ENCODE results near the gene SLC32A1.

The SLC32A1 gene

DNA sequence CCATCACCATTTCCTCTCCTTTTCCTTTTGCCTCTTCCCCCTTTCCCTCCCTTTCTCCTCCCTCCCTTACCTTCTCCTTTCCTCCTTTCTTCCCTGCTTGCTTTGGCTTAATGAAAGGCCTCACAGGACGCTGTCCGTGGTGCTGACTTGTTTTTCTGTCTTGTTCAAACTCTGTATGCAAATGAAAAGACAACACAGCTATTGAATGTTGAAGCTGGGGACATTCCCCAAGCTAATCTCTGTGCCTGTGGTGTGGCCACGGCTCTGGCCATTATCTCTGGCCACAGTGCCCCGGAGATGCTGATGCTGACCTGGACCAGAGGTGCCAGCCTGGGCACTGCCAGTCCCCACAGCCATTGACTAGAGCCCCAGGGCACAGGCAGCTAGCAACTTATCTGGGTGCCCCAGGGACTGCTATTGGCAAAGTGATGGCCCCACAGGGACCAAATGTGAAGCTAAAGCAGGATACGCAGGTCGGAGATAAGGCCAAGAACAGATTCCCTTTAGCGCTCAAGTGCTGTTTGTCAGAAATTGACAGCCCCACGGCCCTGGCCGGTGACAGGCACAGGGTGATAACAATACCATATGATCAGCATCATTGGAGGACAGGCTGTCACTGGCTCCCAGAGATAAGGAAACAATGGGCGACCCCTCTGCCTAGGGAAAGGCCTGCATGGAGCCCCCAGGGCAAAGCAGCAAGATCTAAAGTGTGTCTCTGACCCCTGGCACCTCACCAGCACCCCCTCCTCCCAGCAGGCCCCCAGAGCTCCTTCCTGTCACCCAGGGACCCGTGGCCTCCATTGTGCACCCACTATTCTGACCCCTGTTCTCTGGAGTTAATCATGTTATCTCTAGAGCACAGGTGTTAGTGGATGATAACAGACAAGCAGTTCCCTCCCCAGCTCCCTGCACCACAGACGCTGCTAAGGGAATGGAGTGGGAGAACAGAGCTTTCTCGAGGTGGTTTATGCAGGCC is 31.6 kb upstream of the SLC32A1 start:
- TF ChIP-seq, protein P1, sequence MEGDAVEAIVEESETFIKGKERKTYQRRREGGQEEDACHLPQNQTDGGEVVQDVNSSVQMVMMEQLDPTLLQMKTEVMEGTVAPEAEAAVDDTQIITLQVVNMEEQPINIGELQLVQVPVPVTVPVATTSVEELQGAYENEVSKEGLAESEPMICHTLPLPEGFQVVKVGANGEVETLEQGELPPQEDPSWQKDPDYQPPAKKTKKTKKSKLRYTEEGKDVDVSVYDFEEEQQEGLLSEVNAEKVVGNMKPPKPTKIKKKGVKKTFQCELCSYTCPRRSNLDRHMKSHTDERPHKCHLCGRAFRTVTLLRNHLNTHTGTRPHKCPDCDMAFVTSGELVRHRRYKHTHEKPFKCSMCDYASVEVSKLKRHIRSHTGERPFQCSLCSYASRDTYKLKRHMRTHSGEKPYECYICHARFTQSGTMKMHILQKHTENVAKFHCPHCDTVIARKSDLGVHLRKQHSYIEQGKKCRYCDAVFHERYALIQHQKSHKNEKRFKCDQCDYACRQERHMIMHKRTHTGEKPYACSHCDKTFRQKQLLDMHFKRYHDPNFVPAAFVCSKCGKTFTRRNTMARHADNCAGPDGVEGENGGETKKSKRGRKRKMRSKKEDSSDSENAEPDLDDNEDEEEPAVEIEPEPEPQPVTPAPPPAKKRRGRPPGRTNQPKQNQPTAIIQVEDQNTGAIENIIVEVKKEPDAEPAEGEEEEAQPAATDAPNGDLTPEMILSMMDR (IDR thresholded peaks at IDR 0.05; ENCODE audit: low read depth, low read length, missing control alignments) = no peak
- H3K4me3 ChIP-seq (ENCODE audit: low read depth, low read length) = no peak overlapping the region
- DNase-seq (ENCODE audit: low read depth) = peak; percentile 5

DNA sequence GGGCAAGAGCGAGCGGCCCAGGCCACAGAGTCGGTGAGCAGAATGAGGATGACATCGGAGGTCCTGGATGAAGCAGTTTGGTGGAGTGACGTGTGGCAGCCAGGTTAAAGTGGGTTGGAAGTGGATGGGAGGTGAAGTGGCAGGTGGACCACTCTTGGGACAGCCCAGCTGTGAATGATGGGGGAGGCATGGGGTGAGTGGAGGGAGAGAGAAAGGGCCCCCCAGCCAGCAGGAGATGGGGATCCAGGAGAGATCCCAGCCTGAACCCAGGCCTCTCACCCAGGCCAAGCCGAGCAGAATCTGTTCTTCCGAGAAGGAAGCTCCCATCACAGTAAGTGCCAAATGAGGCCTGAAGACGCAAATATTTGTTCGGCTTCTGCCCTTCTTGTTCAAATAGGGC is 27.0 kb upstream of the SLC32A1 start:
- TF ChIP-seq, protein P1 (IDR thresholded peaks at IDR 0.05; ENCODE audit: low read depth, low read length, missing control alignments) = no peak
- DNase-seq (ENCODE audit: low read depth) = no peak
- H3K4me3 ChIP-seq (ENCODE audit: low read depth, low read length) = no peak overlapping the region

DNA sequence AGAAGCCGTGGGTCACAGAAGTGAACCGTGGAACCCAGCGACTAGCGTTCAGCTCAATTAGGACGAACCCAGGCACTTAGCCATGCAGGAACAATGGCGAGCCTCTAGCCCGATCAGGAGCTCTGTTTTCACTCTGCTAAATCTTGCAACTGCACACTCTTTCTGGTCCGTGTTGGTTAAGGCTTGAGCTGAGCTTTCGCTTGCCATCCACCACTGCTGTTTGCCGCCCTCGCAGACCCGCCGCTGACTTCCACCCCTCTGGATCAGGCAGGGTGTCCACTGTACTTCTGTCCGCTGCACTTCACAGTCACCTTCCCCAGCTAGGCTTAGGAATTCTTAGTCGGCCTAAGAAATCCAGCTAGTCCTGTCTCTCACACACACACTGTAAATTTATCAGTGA is 25.7 kb upstream of the SLC32A1 start:
- no peak for DNase-seq (ENCODE audit: low read depth)
- no peak overlapping the region for H3K4me3 ChIP-seq (ENCODE audit: low read depth, low read length)
- TF ChIP-seq, protein P1 (IDR thresholded peaks at IDR 0.05; ENCODE audit: low read depth, low read length, missing control alignments) = no peak

DNA sequence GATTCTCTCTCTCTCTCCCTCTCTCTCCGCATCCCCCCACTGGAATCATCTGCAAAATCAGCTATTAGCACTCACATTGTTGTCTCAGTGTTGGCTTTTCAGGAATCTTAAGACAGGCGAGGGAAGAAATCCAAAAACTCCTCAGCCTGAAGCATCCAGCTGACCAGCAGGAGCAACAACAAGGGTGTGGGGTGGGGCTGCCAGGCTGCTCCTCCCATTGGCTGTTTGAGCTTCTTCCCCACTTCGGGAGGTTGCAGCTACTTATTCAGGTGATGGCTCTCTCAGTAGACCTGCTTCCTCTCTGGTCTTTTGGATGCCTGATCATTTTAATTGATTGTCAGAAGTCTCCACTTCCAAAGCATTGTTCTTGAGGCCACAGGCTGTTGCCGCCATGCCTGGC is 24.1 kb upstream of the SLC32A1 start:
- TF ChIP-seq, protein P1 (IDR thresholded peaks at IDR 0.05; ENCODE audit: low read depth, low read length, missing control alignments) = no peak
- H3K4me3 ChIP-seq (ENCODE audit: low read depth, low read length) = no peak overlapping the region
- DNase-seq (ENCODE audit: low read depth) = no peak

DNA sequence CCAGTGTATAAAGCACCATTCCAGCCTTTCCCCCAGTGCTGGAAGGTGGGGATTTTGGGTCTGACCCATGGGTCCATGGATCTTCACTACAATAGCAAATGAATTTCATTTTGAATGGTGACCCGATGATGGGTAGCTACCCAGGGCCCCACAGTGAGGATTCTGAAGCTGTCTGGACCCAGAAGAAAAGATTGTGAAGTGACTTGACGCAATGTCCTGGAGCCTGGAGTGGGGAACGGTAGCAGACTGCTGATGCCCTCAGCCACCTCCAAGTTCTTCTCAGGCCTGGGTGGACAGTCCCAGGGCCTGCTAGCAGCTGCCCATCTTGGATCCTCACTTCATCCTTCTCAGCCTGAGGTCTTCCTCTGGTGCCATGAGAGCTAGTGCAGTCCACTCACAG is 23.4 kb upstream of the SLC32A1 start:
- no peak for DNase-seq (ENCODE audit: low read depth)
- TF ChIP-seq, protein P1 (IDR thresholded peaks at IDR 0.05; ENCODE audit: low read depth, low read length, missing control alignments) = no peak
- no peak overlapping the region for H3K4me3 ChIP-seq (ENCODE audit: low read depth, low read length)

DNA sequence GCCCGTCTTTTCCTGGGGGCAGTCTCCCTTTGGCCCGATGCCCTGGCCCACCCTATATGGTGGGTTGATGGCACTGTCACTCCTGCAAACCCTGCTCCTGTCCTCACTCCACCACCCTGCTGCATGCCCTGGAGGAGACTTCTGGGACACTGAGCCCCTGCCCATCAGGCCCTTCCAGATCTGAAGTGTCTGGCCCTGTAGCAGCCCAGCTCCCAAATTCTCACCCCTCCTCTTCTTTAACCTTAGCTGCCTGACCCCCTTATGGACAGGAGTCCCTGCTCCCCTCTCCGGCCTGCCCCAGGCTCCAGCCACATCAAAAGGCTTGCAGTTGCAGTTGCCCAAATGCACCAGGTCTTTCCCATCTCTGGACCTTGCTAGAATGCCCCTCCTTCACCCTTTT is 20.8 kb upstream of the SLC32A1 start:
- no peak for DNase-seq (ENCODE audit: low read depth)
- TF ChIP-seq, protein P1 (IDR thresholded peaks at IDR 0.05; ENCODE audit: low read depth, low read length, missing control alignments) = no peak
- H3K4me3 ChIP-seq (ENCODE audit: low read depth, low read length) = no peak overlapping the region

DNA sequence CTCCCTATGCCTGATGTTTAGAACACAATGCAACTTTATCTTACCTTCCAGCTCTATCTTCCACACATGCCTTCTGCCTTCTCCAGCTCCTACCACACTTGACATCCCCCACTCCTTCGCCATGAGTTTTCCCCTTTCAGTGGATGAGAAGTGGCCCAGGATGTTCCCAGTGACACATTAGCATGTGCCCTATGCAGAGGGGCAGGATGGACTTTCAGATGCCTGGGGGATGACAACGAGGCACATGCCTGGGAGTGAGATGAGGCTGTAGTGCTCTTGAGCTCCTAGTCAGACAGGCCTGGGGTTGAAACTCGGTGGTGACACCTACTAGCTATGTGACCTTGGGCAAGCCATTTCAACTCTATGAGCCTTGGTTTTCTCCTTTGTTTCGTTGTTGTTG is 20.1 kb upstream of the SLC32A1 start:
- no peak for DNase-seq (ENCODE audit: low read depth)
- TF ChIP-seq, protein P1 (IDR thresholded peaks at IDR 0.05; ENCODE audit: low read depth, low read length, missing control alignments) = no peak
- no peak overlapping the region for H3K4me3 ChIP-seq (ENCODE audit: low read depth, low read length)
